ENCODE data around the gene RRM2. TPM values are rescaled to one million over a fixed set of nuclear protein-coding genes. Genes with fewer than 3 reads are reported as not detected.

RRM2 gene
- total RNA-seq, 1 donor from 2014 or later: 21.2 TPM

DNA sequence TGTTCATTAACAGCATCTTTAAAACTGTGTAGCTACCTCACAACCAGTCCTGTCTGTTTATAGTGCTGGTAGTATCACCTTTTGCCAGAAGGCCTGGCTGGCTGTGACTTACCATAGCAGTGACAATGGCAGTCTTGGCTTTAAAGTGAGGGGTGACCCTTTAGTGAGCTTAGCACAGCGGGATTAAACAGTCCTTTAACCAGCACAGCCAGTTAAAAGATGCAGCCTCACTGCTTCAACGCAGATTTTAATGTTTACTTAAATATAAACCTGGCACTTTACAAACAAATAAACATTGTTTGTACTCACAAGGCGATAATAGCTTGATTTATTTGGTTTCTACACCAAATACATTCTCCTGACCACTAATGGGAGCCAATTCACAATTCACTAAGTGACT lies 7.0 kb downstream of the RRM2 start:
- TF ChIP-seq, protein P1, sequence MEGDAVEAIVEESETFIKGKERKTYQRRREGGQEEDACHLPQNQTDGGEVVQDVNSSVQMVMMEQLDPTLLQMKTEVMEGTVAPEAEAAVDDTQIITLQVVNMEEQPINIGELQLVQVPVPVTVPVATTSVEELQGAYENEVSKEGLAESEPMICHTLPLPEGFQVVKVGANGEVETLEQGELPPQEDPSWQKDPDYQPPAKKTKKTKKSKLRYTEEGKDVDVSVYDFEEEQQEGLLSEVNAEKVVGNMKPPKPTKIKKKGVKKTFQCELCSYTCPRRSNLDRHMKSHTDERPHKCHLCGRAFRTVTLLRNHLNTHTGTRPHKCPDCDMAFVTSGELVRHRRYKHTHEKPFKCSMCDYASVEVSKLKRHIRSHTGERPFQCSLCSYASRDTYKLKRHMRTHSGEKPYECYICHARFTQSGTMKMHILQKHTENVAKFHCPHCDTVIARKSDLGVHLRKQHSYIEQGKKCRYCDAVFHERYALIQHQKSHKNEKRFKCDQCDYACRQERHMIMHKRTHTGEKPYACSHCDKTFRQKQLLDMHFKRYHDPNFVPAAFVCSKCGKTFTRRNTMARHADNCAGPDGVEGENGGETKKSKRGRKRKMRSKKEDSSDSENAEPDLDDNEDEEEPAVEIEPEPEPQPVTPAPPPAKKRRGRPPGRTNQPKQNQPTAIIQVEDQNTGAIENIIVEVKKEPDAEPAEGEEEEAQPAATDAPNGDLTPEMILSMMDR (IDR thresholded peaks at IDR 0.05; ENCODE audit: partially characterized antibody, unreplicated experiment): no peak
- H3K9me3 Mint-ChIP-seq (ENCODE audit: unreplicated experiment): peaks cover 2% of the 10 kb centered on the region
- H3K4me1 Mint-ChIP-seq (ENCODE audit: low read depth, unreplicated experiment): peaks cover 2% of the 10 kb centered on the region
- H3K27me3 Mint-ChIP-seq (ENCODE audit: unreplicated experiment): no peaks in the 10 kb centered on the region
- no peak for DNase-seq
- H3K36me3 Mint-ChIP-seq (ENCODE audit: unreplicated experiment): no peaks in the 10 kb centered on the region
- H3K27ac Mint-ChIP-seq (ENCODE audit: unreplicated experiment): no peak overlapping the region
- H3K4me3 Mint-ChIP-seq (ENCODE audit: unreplicated experiment): no peak overlapping the region

DNA sequence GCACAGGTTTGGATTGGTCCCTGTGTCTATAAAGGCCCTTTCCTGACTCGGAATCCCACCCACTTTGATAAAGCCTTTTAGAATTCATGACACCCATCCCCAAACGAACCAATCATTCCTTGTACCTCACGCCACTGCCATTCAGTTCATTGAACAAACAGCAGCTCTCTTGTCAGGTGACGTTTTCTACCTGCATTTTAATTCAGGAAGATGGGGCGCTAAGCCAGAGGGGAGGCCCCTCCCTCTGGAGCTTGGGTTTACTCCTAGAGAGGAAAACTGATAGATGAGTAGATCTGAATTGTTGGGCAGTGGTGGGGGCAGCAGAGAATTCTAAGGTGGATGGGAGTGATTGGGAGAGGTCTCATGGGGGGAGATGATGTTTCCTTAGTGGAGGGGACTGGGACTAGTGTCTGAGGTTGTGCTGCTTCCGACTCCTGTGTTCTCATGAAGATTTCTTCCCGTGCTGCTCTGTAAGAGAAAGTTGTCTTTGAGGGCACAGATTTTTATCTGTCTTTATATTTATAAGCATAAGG lies 9.6 kb downstream of the RRM2 start:
- Mint-ChIP-seq H3K27me3 (ENCODE audit: unreplicated experiment) (no peaks in the 10 kb centered on the region), H3K36me3 (ENCODE audit: unreplicated experiment) (no peaks in the 10 kb centered on the region), H3K4me3 (ENCODE audit: unreplicated experiment) (no peak overlapping the region), H3K4me1 (ENCODE audit: low read depth, unreplicated experiment) (no peaks in the 10 kb centered on the region), H3K27ac (ENCODE audit: unreplicated experiment) (no peak overlapping the region), H3K9me3 (ENCODE audit: unreplicated experiment) (peaks cover 2% of the 10 kb centered on the region)
- TF ChIP-seq, protein P1 (IDR thresholded peaks at IDR 0.05; ENCODE audit: partially characterized antibody, unreplicated experiment): no peak
- no peak for DNase-seq

DNA sequence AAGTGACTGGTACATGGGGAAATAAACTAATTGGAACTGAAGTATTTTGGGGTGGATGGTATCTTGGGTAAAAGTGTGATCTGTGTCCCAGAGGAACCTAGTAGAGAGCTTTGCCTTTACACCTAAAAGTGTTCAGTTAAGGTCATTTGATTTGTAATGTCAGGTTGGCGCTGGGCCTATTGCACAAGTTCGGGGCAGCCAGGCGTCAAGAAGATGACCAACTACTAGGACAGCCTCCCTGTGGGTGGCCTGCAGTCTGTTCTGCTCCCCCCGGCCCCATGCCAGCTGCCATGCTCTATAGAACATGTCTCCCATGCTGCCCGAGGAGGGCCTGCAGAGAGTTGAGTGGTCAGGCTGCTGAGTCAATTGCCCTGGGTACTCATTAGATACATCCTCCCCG lies 10.1 kb downstream of the RRM2 start:
- Mint-ChIP-seq H3K27me3 (ENCODE audit: unreplicated experiment) (no peaks in the 10 kb centered on the region), H3K27ac (ENCODE audit: unreplicated experiment) (no peak overlapping the region), H3K4me3 (ENCODE audit: unreplicated experiment) (no peak overlapping the region), H3K36me3 (ENCODE audit: unreplicated experiment) (no peaks in the 10 kb centered on the region), H3K4me1 (ENCODE audit: low read depth, unreplicated experiment) (no peaks in the 10 kb centered on the region), H3K9me3 (ENCODE audit: unreplicated experiment) (peaks cover 2% of the 10 kb centered on the region)
- no peak for DNase-seq
- TF ChIP-seq, protein P1 (IDR thresholded peaks at IDR 0.05; ENCODE audit: partially characterized antibody, unreplicated experiment): no peak

DNA sequence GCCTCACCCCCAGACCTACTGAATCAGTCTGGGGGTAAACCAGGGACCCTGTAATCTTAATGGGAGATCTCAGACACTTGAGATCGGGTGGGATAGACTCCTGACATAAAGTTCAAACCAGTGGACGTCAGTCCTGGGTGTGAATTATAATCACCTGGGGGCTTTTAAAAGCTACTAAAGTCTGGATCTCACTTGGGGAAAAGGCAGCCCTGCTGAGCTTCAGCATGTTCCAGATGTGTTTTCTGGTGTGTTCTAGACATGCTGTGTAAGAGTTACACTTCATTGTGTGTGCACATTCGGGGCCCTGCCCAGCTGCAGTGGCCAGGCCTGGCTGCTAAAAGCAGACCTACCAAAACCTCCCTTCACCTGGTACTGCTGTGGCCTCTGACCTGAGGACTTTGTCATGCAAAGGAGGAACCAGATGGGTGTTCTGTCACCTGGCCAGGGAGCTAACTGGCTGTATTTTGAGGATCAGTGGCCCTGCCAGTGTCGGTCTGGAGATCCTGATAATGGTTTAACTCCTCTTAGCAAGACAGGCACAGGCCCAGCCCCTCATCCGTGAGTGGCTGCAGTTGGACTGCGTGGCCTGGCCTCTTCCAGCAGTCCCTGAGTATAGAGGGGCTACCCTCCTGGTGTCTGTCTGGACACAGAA lies 10.6 kb downstream of the RRM2 start:
- no peaks in the 10 kb centered on the region for H3K4me1 Mint-ChIP-seq (ENCODE audit: low read depth, unreplicated experiment)
- H3K27ac Mint-ChIP-seq (ENCODE audit: unreplicated experiment): no peak overlapping the region
- no peaks in the 10 kb centered on the region for H3K27me3 Mint-ChIP-seq (ENCODE audit: unreplicated experiment)
- TF ChIP-seq, protein P1 (IDR thresholded peaks at IDR 0.05; ENCODE audit: partially characterized antibody, unreplicated experiment): no peak
- H3K4me3 Mint-ChIP-seq (ENCODE audit: unreplicated experiment): no peak overlapping the region
- no peak for DNase-seq
- H3K9me3 Mint-ChIP-seq (ENCODE audit: unreplicated experiment): peaks cover 2% of the 10 kb centered on the region
- H3K36me3 Mint-ChIP-seq (ENCODE audit: unreplicated experiment): no peaks in the 10 kb centered on the region

DNA sequence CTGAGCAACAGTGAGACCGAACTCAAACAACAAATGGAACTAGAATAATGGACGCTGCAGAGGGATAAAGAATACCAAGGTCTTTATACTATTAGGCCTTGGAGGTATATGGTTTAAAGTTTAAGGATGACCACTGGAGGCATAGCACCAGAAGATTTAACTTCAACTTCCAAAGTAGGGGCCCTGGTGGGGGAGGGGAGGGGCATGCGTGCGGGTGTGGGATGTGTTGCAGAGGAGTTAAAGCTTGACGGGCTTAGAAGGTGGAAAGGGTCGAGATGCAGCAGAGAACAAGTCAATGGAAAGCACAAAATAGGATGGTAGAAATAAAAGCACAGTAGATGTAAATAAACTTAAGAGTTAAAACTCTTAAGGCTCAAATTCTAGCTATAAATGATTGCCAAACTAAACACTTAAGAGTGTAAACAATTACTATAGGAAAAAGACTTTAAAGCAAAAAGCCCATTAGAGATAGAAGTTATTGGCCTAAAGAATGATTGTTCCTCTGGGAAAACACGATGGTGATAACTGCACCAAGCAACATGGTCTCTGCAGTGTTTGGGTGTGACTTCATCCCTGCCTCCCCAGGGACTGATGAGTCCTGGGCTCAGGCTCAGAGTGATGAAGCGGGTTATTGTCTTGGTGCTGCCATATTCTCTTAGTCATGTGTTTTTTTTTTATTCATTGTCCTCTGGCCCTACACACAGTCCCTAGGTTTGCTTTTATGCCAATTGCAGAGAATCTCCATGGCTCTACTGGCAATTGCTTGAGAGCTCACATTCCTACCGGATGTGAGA lies 13.0 kb downstream of the RRM2 start:
- TF ChIP-seq, protein P1 (IDR thresholded peaks at IDR 0.05; ENCODE audit: partially characterized antibody, unreplicated experiment): no peak
- no peak for DNase-seq
- Mint-ChIP-seq H3K36me3 (ENCODE audit: unreplicated experiment) (no peaks in the 10 kb centered on the region), H3K27me3 (ENCODE audit: unreplicated experiment) (no peaks in the 10 kb centered on the region), H3K4me3 (ENCODE audit: unreplicated experiment) (no peak overlapping the region), H3K4me1 (ENCODE audit: low read depth, unreplicated experiment) (no peaks in the 10 kb centered on the region), H3K27ac (ENCODE audit: unreplicated experiment) (no peak overlapping the region), H3K9me3 (ENCODE audit: unreplicated experiment) (peaks cover 3% of the 10 kb centered on the region)
